Left ventricle myocardium inferior (tissue), 1 donor: ENCODE results near the gene PRDX3. TPM values are rescaled to one million over a fixed set of nuclear protein-coding genes. Genes with fewer than 3 reads are reported as not detected.

Experiments used
- DNase-seq: peaks from one replicate; pipeline ENCODE4 v3.0.0-alpha.2; 2020
- H3K27ac ChIP-seq: fragments of 200-600 bp; replicated peaks from 2 replicates; pipeline ENCODE4 v1.8.0; 2021
- H3K27me3 ChIP-seq: fragments of 200-600 bp; 2 replicates; pipeline ENCODE4 v1.8.0; 2021; ENCODE audit warnings: low read depth
- H3K36me3 ChIP-seq: fragments of 200-600 bp; 2 replicates; pipeline ENCODE4 v1.8.0; 2021
- H3K4me1 ChIP-seq: fragments of 200-600 bp; 2 replicates; pipeline ENCODE4 v1.8.0; 2021
- H3K4me3 ChIP-seq: fragments of 200-600 bp; 2 replicates; pipeline ENCODE4 v1.8.0; 2021; ENCODE audit warnings: mild to moderate bottlenecking, moderate library complexity
- H3K9me3 ChIP-seq: fragments of 200-600 bp; replicated peaks from 2 replicates; pipeline ENCODE4 v1.8.0; 2021
- intact Hi-C: fragments of 100-400 bp; cut with micrococcal nuclease; formaldehyde crosslinking; loops from one replicate; pipeline ENCODE4 v1.11.0; 2022
- total RNA-seq: library from RNA; stranded (reverse); fragmentation: NEBNext Ultra II Directional; extraction: Animal tissue kit (Norgen Biotek cat#: 25700); gene quantifications from one replicate; pipeline ENCODE4 v1.2.1, GENCODE V29; 2021
- TF ChIP-seq, protein P1 (sequence below): fragments of 200-600 bp; IDR thresholded peaks from 2 replicates; pipeline ENCODE4 v1.8.0; 2021; ENCODE audit warnings: antibody characterized with exemption, mild to moderate bottlenecking, borderline replicate concordance
- donor health status: DM: no; HTN: yes; CAD: no; lungs with severe emphysema.

PRDX3 gene
- total RNA-seq, 1 donor from 2014 or later: 301 TPM

DNA sequence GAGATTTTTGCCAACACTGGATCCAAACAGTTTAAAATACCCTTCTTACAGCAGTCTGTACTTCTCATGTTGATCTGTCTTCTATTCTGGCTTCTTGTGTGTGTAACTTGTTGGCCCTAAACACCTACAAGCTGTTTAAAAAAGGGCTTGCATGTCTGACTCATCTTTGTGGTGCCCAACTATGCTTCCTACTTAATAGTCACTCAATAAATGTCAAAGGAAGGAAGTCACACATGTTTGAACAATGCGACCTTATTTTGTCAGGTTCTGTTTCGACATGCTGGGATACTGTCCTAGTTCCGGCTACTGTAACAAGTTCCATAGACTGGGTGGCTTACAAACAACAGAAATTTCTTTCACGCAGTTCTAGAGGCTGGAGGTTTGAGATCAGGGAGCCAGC, 19.3 kb upstream of the PRDX3 start:
- Histone ChIP-seq H3K27me3 (no peaks in the 10 kb centered on the region), H3K36me3 (no peaks in the 10 kb centered on the region), H3K4me1 (peaks cover 5% of the 10 kb centered on the region), H3K9me3 (no peaks in the 10 kb centered on the region), H3K27ac (no peak overlapping the region), H3K4me3 (no peak overlapping the region)
- intact Hi-C loops: no loop called here
- TF ChIP-seq, protein P1, sequence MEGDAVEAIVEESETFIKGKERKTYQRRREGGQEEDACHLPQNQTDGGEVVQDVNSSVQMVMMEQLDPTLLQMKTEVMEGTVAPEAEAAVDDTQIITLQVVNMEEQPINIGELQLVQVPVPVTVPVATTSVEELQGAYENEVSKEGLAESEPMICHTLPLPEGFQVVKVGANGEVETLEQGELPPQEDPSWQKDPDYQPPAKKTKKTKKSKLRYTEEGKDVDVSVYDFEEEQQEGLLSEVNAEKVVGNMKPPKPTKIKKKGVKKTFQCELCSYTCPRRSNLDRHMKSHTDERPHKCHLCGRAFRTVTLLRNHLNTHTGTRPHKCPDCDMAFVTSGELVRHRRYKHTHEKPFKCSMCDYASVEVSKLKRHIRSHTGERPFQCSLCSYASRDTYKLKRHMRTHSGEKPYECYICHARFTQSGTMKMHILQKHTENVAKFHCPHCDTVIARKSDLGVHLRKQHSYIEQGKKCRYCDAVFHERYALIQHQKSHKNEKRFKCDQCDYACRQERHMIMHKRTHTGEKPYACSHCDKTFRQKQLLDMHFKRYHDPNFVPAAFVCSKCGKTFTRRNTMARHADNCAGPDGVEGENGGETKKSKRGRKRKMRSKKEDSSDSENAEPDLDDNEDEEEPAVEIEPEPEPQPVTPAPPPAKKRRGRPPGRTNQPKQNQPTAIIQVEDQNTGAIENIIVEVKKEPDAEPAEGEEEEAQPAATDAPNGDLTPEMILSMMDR: no peak
- DNase-seq: no peak

DNA sequence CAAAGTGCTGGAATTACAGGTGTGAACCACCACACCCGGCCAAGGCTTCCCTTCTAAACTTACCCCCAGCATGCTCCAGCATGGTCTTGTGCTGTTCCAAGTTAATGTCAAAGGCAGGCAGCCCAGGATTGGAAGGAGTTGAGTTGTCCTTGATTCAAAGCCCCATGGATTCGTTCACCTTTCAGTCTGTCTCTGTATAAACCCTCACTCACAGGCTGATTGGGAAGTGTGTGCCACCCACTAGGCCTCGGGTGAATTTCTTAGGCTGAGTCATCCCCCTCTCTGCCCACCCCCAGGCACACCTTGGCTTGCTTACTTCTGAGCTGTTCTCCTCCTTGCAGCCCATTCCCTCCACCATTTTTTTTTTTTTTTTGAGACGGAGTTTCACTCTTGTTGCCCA, 13.3 kb upstream of the PRDX3 start:
- H3K36me3 ChIP-seq: no peaks in the 10 kb centered on the region
- no peaks in the 10 kb centered on the region for H3K9me3 ChIP-seq
- H3K4me3 ChIP-seq: no peak overlapping the region
- H3K27ac ChIP-seq: no peak overlapping the region
- no peak for DNase-seq
- no peaks in the 10 kb centered on the region for H3K27me3 ChIP-seq
- intact Hi-C loops: no loop called here
- no peaks in the 10 kb centered on the region for H3K4me1 ChIP-seq
- TF ChIP-seq, protein P1: no peak

DNA sequence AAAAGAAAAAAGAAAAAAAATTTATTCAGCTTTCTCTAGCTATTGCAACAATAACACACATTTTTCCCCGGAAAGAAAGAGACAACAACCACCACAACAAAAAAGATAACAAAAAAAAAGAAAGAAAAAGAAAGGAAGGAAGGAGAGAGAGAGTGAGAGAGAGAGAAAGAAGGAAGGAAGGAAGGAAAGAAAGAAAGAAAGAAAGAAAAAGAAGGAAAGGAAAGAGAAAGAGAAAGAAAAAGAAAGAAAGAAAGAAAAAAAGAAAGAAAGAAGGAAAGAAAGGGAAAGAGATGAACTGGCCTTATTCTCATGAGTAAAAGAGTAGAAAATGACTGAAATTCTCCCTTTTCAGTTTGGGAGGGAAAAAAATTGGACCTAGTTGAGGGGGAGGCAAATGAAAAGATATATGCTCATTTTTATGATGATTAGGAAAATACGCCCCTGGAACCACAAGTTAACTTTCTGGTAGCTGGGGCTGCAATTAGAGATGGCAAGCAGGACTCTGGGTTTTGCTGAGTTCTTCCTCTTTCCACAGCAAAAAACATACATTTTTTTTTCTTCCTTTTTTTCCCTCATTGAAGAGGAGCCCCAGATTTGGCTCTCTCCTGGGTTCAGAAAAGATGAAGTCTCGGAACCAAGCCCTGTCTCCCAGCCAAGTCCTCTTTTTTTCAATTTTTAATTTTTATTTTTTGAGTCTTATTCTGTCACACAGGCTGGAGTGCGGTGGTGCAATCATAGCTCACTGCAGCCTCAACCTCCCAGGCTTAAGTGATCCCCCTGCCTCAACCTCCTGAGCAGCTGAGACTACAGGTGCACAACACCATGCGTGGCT, 12.6 kb upstream of the PRDX3 start:
- TF ChIP-seq, protein P1: no peak
- no peak overlapping the region for H3K4me3 ChIP-seq
- no peak for DNase-seq
- intact Hi-C loops: no loop called here
- H3K36me3 ChIP-seq: no peaks in the 10 kb centered on the region
- H3K4me1 ChIP-seq: no peaks in the 10 kb centered on the region
- H3K27me3 ChIP-seq: no peaks in the 10 kb centered on the region
- H3K27ac ChIP-seq: no peak overlapping the region
- no peaks in the 10 kb centered on the region for H3K9me3 ChIP-seq

DNA sequence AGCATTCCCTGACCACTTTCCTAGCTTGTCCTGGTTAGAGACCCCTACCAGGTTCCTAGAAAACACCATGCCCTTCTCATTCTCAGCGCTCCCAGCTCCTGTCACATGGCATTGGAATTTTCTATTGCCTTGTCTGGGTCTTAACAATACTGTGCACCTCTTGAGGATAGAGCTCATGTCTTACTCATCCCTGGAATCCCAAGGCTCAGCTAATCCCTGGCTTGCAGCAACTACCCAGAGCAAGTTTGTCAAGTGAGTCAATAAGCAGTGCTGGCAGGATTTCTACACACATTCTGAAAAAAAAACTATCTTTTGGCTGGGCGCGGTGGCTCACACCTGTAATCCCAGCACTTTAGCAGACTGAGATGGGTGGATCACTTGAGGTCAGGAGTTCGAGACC, 11.7 kb upstream of the PRDX3 start:
- H3K27ac ChIP-seq: no peak overlapping the region
- H3K36me3 ChIP-seq: no peaks in the 10 kb centered on the region
- no peaks in the 10 kb centered on the region for H3K4me1 ChIP-seq
- H3K9me3 ChIP-seq: no peaks in the 10 kb centered on the region
- H3K27me3 ChIP-seq: no peaks in the 10 kb centered on the region
- TF ChIP-seq, protein P1: no peak
- intact Hi-C loops: no loop called here
- H3K4me3 ChIP-seq: no peak overlapping the region
- DNase-seq: no peak

DNA sequence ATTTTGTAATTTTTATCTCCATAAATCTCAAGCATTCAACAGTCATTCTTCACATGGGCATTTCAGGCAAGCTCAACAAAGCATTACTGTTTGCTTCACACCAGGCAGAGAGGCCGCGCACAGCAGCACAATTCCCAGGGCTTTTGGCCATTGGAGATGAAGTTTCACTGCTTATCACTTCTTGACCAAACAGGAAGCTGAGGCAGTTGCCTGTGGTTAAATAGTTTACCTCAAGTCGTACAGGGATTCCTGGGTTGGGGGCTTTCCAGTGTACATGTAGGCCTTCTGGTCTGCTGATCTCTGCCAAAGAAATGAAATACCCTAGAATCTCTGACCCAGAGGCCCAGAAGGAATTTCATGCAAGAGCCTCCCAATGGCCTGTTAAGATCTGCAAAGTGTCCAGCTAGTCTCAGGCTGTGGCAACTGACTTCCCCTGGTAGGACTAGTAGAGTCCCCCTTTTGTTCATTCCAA, 11.2 kb upstream of the PRDX3 start:
- Histone ChIP-seq H3K27ac (no peak overlapping the region), H3K27me3 (no peaks in the 10 kb centered on the region), H3K4me3 (no peak overlapping the region), H3K36me3 (no peaks in the 10 kb centered on the region), H3K4me1 (no peaks in the 10 kb centered on the region), H3K9me3 (no peaks in the 10 kb centered on the region)
- intact Hi-C loops: no loop called here
- DNase-seq: no peak
- TF ChIP-seq, protein P1: no peak
